IMR-90 (cell line): ENCODE measurements around the gene SH3BP2. TPM values are rescaled to one million over a fixed set of nuclear protein-coding genes. Genes with fewer than 3 reads are reported as not detected.
A peak's percentile ranks its signal among the peaks of the same experiment; 100 is the strongest.

Experiments
- ATAC-seq: fragments of 200-7000 bp; cut with Tn5 transposase; 2 replicates; pipeline ENCODE4 v1.9.1; 2020; ENCODE audit warnings: low read depth, mild to moderate bottlenecking, moderate library complexity
- BruUV-seq: library from RNA; stranded (reverse); fragments of 400-500 nt; replicated peaks from 2 replicates; lab custom pipeline; 2021; lab: Mats Ljungman, UMichigan
- CTCF ChIA-PET: fragments of 300-600 bp; formaldehyde crosslinking; extraction: SDS; loops from one replicate; lab custom pipeline; 2021; ENCODE audit warnings: antibody characterized with exemption; lab: Yijun Ruan, JAX
- POLR2A ChIA-PET: fragments of 300-600 bp; sonication (Branson Sonifier 250); formaldehyde crosslinking; loops from one replicate; lab custom pipeline; 2022; ENCODE audit warnings: antibody characterized with exemption; ENCODE audit not compliant: unreplicated experiment; lab: Charles Lee
- DNase-seq: peaks from one replicate; pipeline ENCODE4 v3.0.0; 2013
- H2AFZ ChIP-seq: replicated peaks from 2 replicates; pipeline ENCODE3; 2013; ENCODE audit warnings: low read length, mild to moderate bottlenecking; ENCODE audit not compliant: poor library complexity
- H2AK5ac ChIP-seq: 2 replicates; pipeline ENCODE4 v1.6.1; 2013; ENCODE audit warnings: low read depth, low read length, inconsistent platforms
- H2AK9ac ChIP-seq: replicated peaks from 2 replicates; pipeline ENCODE3; 2013; ENCODE audit warnings: mild to moderate bottlenecking, low read depth, low read length, moderate library complexity; ENCODE audit not compliant: poor library complexity
- H2BK120ac ChIP-seq: 2 replicates; pipeline ENCODE4 v1.6.1; 2013; ENCODE audit warnings: low read depth, low read length, inconsistent platforms
- H2BK15ac ChIP-seq: 3 replicates; pipeline ENCODE4 v1.6.1; 2013; ENCODE audit warnings: low read depth, low read length, inconsistent platforms
- H2BK20ac ChIP-seq: 2 replicates; pipeline ENCODE4 v1.6.1; 2013; ENCODE audit warnings: low read depth, mild to moderate bottlenecking, inconsistent platforms, low read length, moderate library complexity
- H2BK5ac ChIP-seq: 2 replicates; pipeline ENCODE4 v1.6.1; 2013; ENCODE audit warnings: mild to moderate bottlenecking, low read depth, low read length, inconsistent platforms; ENCODE audit not compliant: poor library complexity, severe bottlenecking
- H3K14ac ChIP-seq: replicated peaks from 2 replicates; pipeline ENCODE4 v1.6.1; 2013; ENCODE audit warnings: low read depth, low read length, inconsistent platforms
- H3K18ac ChIP-seq: 2 replicates; pipeline ENCODE4 v1.6.1; 2013; ENCODE audit warnings: low read depth, low read length, control low read depth
- H3K23ac ChIP-seq: 2 replicates; pipeline ENCODE4 v1.6.1; 2013; ENCODE audit warnings: low read depth, low read length, inconsistent platforms
- H3K27ac ChIP-seq: 2 replicates; pipeline ENCODE4 v1.5.1; 2013; ENCODE audit warnings: mild to moderate bottlenecking, control low read depth, low read length; ENCODE audit not compliant: insufficient read depth
- H3K27me3 ChIP-seq: 2 replicates; pipeline ENCODE4 v1.6.1; 2013; ENCODE audit warnings: low read length; ENCODE audit not compliant: control insufficient read depth, insufficient read depth
- H3K36me3 ChIP-seq: 2 replicates; pipeline ENCODE4 v1.6.1; 2013; ENCODE audit warnings: low read length, mixed read lengths; ENCODE audit not compliant: control insufficient read depth, insufficient read depth
- H3K4ac ChIP-seq: 2 replicates; pipeline ENCODE4 v1.6.1; 2013; ENCODE audit warnings: low read depth, low read length, inconsistent platforms
- H3K4me1 ChIP-seq: 2 replicates; pipeline ENCODE4 v1.6.1; 2013; ENCODE audit warnings: low read length, mixed read lengths; ENCODE audit not compliant: control insufficient read depth, insufficient read depth
- H3K4me2 ChIP-seq: 2 replicates; pipeline ENCODE4 v1.6.1; 2013; ENCODE audit warnings: low read depth, mild to moderate bottlenecking, control low read depth, low read length, moderate library complexity
- H3K4me3 ChIP-seq: 2 replicates; pipeline ENCODE4 v1.5.1; 2013; ENCODE audit warnings: low read depth, mild to moderate bottlenecking, control low read depth, low read length, moderate library complexity; ENCODE audit not compliant: insufficient read depth
- H3K56ac ChIP-seq: 2 replicates; pipeline ENCODE4 v1.6.1; 2013; ENCODE audit warnings: low read length, inconsistent platforms; ENCODE audit not compliant: insufficient read depth; ENCODE audit errors: extremely low read depth
- H3K79me1 ChIP-seq, 2 experiments: 2 replicates each; pipeline ENCODE4 v1.6.1; 2013; ENCODE audit warnings: low read length in 2 of 2, inconsistent platforms in 1 of 2, low read depth in 1 of 2
- H3K9ac ChIP-seq: 2 replicates; pipeline ENCODE4 v1.6.1; 2013; ENCODE audit warnings: low read depth, low read length, control low read depth
- H3K9me1 ChIP-seq: 2 replicates; pipeline ENCODE4 v1.6.1; 2013; ENCODE audit warnings: low read length, inconsistent platforms; ENCODE audit not compliant: insufficient read depth
- H3K9me3 ChIP-seq: 2 replicates; pipeline ENCODE4 v1.6.1; 2013; ENCODE audit warnings: low read length; ENCODE audit not compliant: control insufficient read depth, insufficient read depth
- H4K20me1 ChIP-seq: 2 replicates; pipeline ENCODE4 v1.6.1; 2013; ENCODE audit warnings: low read length, inconsistent platforms; ENCODE audit not compliant: insufficient read depth
- H4K5ac ChIP-seq: 2 replicates; pipeline ENCODE4 v1.6.1; 2013; ENCODE audit warnings: mild to moderate bottlenecking, low read depth, low read length, control low read depth
- H4K8ac ChIP-seq, 2 experiments: 2 replicates each; pipeline ENCODE4 v1.6.1; 2013; ENCODE audit warnings: low read depth in 2 of 2, low read length in 2 of 2, control low read depth in 1 of 2, inconsistent platforms in 1 of 2
- H4K91ac ChIP-seq: 2 replicates; pipeline ENCODE4 v1.6.1; 2013; ENCODE audit warnings: low read depth, low read length, inconsistent platforms; ENCODE audit not compliant: insufficient read depth
- BHLHE40 ChIP-seq: fragments of 150-350 bp; IDR thresholded peaks from 2 replicates; pipeline ENCODE4 v1.6.1; 2016; ENCODE audit warnings: mild to moderate bottlenecking, low read depth, low read length
- CEBPB ChIP-seq: IDR thresholded peaks from 2 replicates; pipeline ENCODE4 v1.6.1; 2012; ENCODE audit warnings: low read depth, low read length, improper control_type of control experiment
- CHD1 ChIP-seq: IDR thresholded peaks from 2 replicates; pipeline ENCODE4 v1.6.1; 2012; ENCODE audit warnings: low read depth, low read length, improper control_type of control experiment
- FOS ChIP-seq: fragments of 150-350 bp; IDR thresholded peaks from 2 replicates; pipeline ENCODE4 v1.6.1; 2016; ENCODE audit warnings: low read depth, low read length
- MAZ ChIP-seq: IDR thresholded peaks from 2 replicates; pipeline ENCODE4 v1.6.1; 2012; ENCODE audit warnings: low read depth, mild to moderate bottlenecking, low read length, improper control_type of control experiment, moderate library complexity, borderline replicate concordance
- MXI1 ChIP-seq: IDR thresholded peaks from 2 replicates; pipeline ENCODE4 v1.6.1; 2012; ENCODE audit warnings: low read depth, mild to moderate bottlenecking, low read length, moderate library complexity, borderline replicate concordance
- POLR2A ChIP-seq: IDR thresholded peaks from 2 replicates; pipeline ENCODE4 v1.6.1; 2012; ENCODE audit warnings: mild to moderate bottlenecking, low read depth, low read length
- RCOR1 ChIP-seq: IDR thresholded peaks from 2 replicates; pipeline ENCODE4 v1.6.1; 2012; ENCODE audit warnings: mild to moderate bottlenecking, low read length, improper control_type of control experiment; ENCODE audit not compliant: insufficient replicate concordance
- RFX5 ChIP-seq: IDR thresholded peaks from 2 replicates; pipeline ENCODE4 v1.8.0; 2012; ENCODE audit warnings: low read depth, mild to moderate bottlenecking, low read length, moderate library complexity
- SMC3 ChIP-seq: fragments of 150-350 bp; IDR thresholded peaks from 2 replicates; pipeline ENCODE4 v1.6.1; 2016; ENCODE audit warnings: low read depth, mild to moderate bottlenecking, antibody characterized with exemption, low read length, moderate library complexity
- USF2 ChIP-seq: fragments of 150-350 bp; IDR thresholded peaks from 2 replicates; pipeline ENCODE4 v1.6.1; 2017; ENCODE audit warnings: mild to moderate bottlenecking, antibody characterized with exemption, low read length, low read depth
- WGBS, 2 experiments: methylation state at CpG; one replicate each; pipeline versions ENCODE4 v1.1.5 to v1.1.7; 2013; ENCODE audit warnings: missing lambda C conversion rate in 2 of 2; ENCODE audit not compliant: insufficient read length in 1 of 2; ENCODE audit errors: extremely low coverage in 2 of 2; 5-methylcytosine and 5-hydroxymethylcytosine counted together
- dilution Hi-C: fragments of 300-500 bp; cut with HindIII; formaldehyde crosslinking; loops from one replicate; pipeline ENCODE4 v1.14.3; 2018; ENCODE audit warnings: low sequenced_read_pairs; ENCODE audit not compliant: unreplicated experiment
- in situ Hi-C: fragments of 300-500 bp; cut with MboI; formaldehyde crosslinking; loops from 3 replicates; pipeline ENCODE4 v1.14.3; 2019; ENCODE audit warnings: low sequenced_read_pairs, inconsistent platforms, mixed read lengths
- intact Hi-C: fragments of 100-400 bp; cut with micrococcal nuclease; formaldehyde crosslinking; loops from 2 replicates; pipeline ENCODE4 v1.10.0; 2022
- polyA plus RNA-seq, 3 experiments: library from polyadenylated mRNA; depleted of rRNA; stranded (reverse); fragments of >200 nt; gene quantifications; 2 replicates each; pipeline ENCODE4 v1.2.3, GENCODE V29; 2012; ENCODE audit warnings: low replicate concordance in 1 of 3
- total RNA-seq: library from RNA; depleted of rRNA; stranded (reverse); fragments of >200 nt; gene quantifications from 2 replicates; pipeline ENCODE4 v1.2.3, GENCODE V29; 2012

The SH3BP2 gene
- total and polyA plus RNA-seq, 2 of the 4 experiments (the other 2 are of a cell fraction): 9.0 to 37.2 TPM

GRCh38 chr4:2842687-2843262, 49.9 kb downstream of the SH3BP2 start (continued):
- TF ChIP-seq CEBPB: no peak

DNA sequence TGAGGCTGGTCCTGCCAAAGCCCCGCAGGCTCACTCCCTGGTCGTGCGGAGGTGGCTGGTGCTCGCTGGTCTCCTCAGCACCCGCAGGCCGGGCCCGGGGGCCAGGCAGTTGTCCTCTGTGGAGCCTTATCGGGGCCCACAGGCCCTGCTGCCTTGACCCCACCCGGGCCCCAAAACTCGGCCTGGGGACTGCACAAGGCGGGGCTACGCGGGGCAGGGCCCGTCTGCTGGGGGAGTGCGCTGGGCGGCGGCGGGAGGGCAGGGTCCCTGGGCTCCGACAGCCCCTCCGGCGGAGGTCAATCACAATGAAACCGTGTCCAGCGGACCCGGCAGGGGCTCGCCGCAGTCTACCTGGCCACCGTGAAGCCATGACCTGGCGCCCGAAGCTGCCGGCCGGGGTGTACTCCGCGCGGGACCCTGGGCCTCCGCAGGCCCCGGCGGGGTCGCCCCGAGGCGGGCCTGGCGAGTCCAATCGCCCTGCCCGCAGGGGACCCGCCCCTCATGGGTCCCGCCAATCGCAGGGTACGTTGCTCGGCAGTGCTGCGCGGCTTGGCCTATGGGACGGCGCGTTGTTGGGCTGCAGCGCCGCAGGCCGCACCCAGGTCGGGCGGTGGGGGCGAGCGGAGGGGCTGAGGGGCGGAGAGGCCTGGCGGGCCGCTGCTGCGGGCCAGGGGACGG, 50.5 kb downstream of the SH3BP2 start, which contains the start of gene ADD1:
ADD1 (plus strand) TSS at position 582 of the 678 bp plus-strand sequence. CDS start 32,072 bp downstream, outside the sequence.
- H3K9me3 ChIP-seq: no peaks in the 10 kb centered on the region
- no peaks in the 10 kb centered on the region for H3K36me3 ChIP-seq
- ATAC-seq (peak; percentile 93), DNase-seq (peak; percentile 91)
- no peak within 1 kb of the TSS for H2BK20ac ChIP-seq
- H3K27ac ChIP-seq: peak within 1 kb of the TSS; percentile 93
- peak within 1 kb of the TSS; percentile 96 for H4K91ac ChIP-seq
- intact Hi-C loops: loop anchor here (1.0 to 5.0 kb wide), 3 partner anchors 39 to 89 kb away; no protein-coding TSS in a partner anchor
- no peak within 1 kb of the TSS; the same call in 2 of the 3 replicates for H2BK15ac ChIP-seq
- H3K4me1 ChIP-seq: peaks cover 9% of the 10 kb centered on the region
- POLR2A ChIA-PET: interaction anchor here (0.6 kb wide), 1 partner anchor 142 kb away, joined by 8 read pairs; no protein-coding TSS in a partner anchor
- H3K79me1 ChIP-seq: peaks cover 11 to 30% of the 10 kb centered on the region in 2 experiments
- H3K4me2 ChIP-seq: peak within 1 kb of the TSS; percentile 98
- H4K8ac ChIP-seq: peak within 1 kb of the TSS; percentile 95 to 96
- TF ChIP-seq RCOR1 (no peak), BHLHE40 (no peak), MXI1 (0 out of 2 replicates have a peak, but pooled peaks have one; percentile 6), CHD1 (no peak), SMC3 (no peak), RFX5 (no peak), MAZ (peak; percentile 97), POLR2A (peak; percentile 41; the same call in 1 of the 2 replicates), USF2 (no peak), FOS (peak; percentile 44; the same call in 1 of the 2 replicates)
- peak within 1 kb of the TSS; percentile 97 for H3K14ac ChIP-seq
- H3K27me3 ChIP-seq: no peaks in the 10 kb centered on the region
- dilution Hi-C loops: no loop called here
- H3K4me3 ChIP-seq: peak within 1 kb of the TSS; percentile 77
- peak within 1 kb of the TSS; percentile 24; the same call in 1 of the 2 replicates for H3K18ac ChIP-seq
- H2BK5ac ChIP-seq: peak within 1 kb of the TSS; percentile 91
- in situ Hi-C loops: no loop called here
- 0% methylated on average over 49 of the region's 65 CpGs; no CpG with 5 or more reads in 1 of the 2 experiments for WGBS, 2 experiments
- H3K56ac ChIP-seq: peak within 1 kb of the TSS; percentile 83
- CTCF ChIA-PET: no interaction called here
- peak within 1 kb of the TSS; percentile 93 for H3K9ac ChIP-seq
- H4K5ac ChIP-seq: peak within 1 kb of the TSS; percentile 91
- peak within 1 kb of the TSS; percentile 93 for H3K4ac ChIP-seq
- peak within 1 kb of the TSS; percentile 91 for H2AK9ac ChIP-seq
- H3K9me1 ChIP-seq: peaks cover 13% of the 10 kb centered on the region
- peak within 1 kb of the TSS; percentile 49 for H2BK120ac ChIP-seq
- H3K23ac ChIP-seq: peak within 1 kb of the TSS; percentile 80
- H2AK5ac ChIP-seq: peak within 1 kb of the TSS; percentile 95
- no TSS peak for BruUV-seq
- peak within 1 kb of the TSS; percentile 100 for H2AFZ ChIP-seq
- H4K20me1 ChIP-seq: peaks cover 39% of the 10 kb centered on the region
